DND-41 (cell line): Measurements from ENCODE around the gene CLDN19.

ENCODE experiments used
- ATAC-seq: fragments of 200-7000 bp; cut with Tn5 transposase; 3 replicates; pipeline ENCODE4 v1.9.1; 2021; ENCODE audit warnings: low read depth; ENCODE audit not compliant: insufficient read depth
- DNase-seq: peaks from one replicate; pipeline ENCODE4 v3.0.0-alpha.2; 2020
- H2AFZ ChIP-seq: 2 replicates; pipeline ENCODE4 v1.6.0; 2012; ENCODE audit warnings: low read depth, low read length
- H3K27ac ChIP-seq: 2 replicates; pipeline ENCODE4 v1.5.1; 2012; ENCODE audit warnings: low read length, inconsistent platforms
- H3K27me3 ChIP-seq: fragments of 200-600 bp; sonication (generic); 2 replicates; pipeline ENCODE4 v1.6.0; 2012; ENCODE audit warnings: low read length, mild to moderate bottlenecking, inconsistent platforms; ENCODE audit not compliant: insufficient read depth, poor library complexity
- H3K36me3 ChIP-seq: 2 replicates; pipeline ENCODE4 v1.5.1; 2012; ENCODE audit warnings: low read length, inconsistent platforms; ENCODE audit not compliant: insufficient read depth
- H3K4me1 ChIP-seq: 2 replicates; pipeline ENCODE4 v1.5.1; 2012; ENCODE audit warnings: mild to moderate bottlenecking, low read length; ENCODE audit not compliant: insufficient read depth
- H3K4me2 ChIP-seq: 2 replicates; pipeline ENCODE4 v1.6.0; 2012; ENCODE audit warnings: mild to moderate bottlenecking, moderate library complexity, low read length, inconsistent platforms; ENCODE audit not compliant: insufficient read depth
- H3K4me3 ChIP-seq, 2 experiments: fragments of 200-600 bp in 1 of 2; shearing (Covaris generic) in 1 of 2; 2 replicates each; pipeline ENCODE4 v1.5.1; 2012 to 2016; ENCODE audit warnings: inconsistent platforms in 2 of 2, low read length in 2 of 2, mild to moderate bottlenecking in 2 of 2, low read depth in 1 of 2, moderate library complexity in 1 of 2
- H3K79me2 ChIP-seq: 2 replicates; pipeline ENCODE4 v1.6.0; 2012; ENCODE audit warnings: low read length, inconsistent platforms; ENCODE audit not compliant: insufficient read depth
- H3K9ac ChIP-seq: 2 replicates; pipeline ENCODE4 v1.6.0; 2012; ENCODE audit warnings: low read depth, mild to moderate bottlenecking, inconsistent platforms, low read length, moderate library complexity
- H3K9me3 ChIP-seq: 2 replicates; pipeline ENCODE4 v1.5.1; 2012; ENCODE audit warnings: low read length, moderate library complexity, mild to moderate bottlenecking, inconsistent platforms; ENCODE audit not compliant: insufficient read depth, severe bottlenecking
- H4K20me1 ChIP-seq: 2 replicates; pipeline ENCODE4 v1.6.0; 2012; ENCODE audit warnings: low read length; ENCODE audit not compliant: insufficient read depth
- EZH2 ChIP-seq: IDR thresholded peaks from 3 replicates; pipeline ENCODE4 v1.6.1; 2012; ENCODE audit warnings: borderline replicate concordance, low read depth, mild to moderate bottlenecking, moderate library complexity, low read length, inconsistent platforms; ENCODE audit not compliant: severe bottlenecking
- TF ChIP-seq, protein P1 (sequence below): IDR thresholded peaks from 2 replicates; pipeline ENCODE4 v1.5.1; 2012; ENCODE audit warnings: borderline replicate concordance, low read length, moderate library complexity, mild to moderate bottlenecking; ENCODE audit not compliant: poor library complexity, severe bottlenecking; ENCODE audit errors: extremely low read depth

The CLDN19 gene

GRCh38 chr1:42698081-42698813, 41.8 kb downstream of the CLDN19 start:
- H3K27ac ChIP-seq, result no peak overlapping the region
- H3K9me3 ChIP-seq, result no peaks in the 10 kb centered on the region
- H3K9ac ChIP-seq, result no peak overlapping the region
- no peaks in the 10 kb centered on the region for H3K27me3 ChIP-seq
- peaks cover 99% of the 10 kb centered on the region for H3K36me3 ChIP-seq
- H3K4me2 ChIP-seq, result no peak overlapping the region
- H3K4me1 ChIP-seq, result no peaks in the 10 kb centered on the region
- DNase-seq (no peak), ATAC-seq (no peak)
- peaks cover 89% of the 10 kb centered on the region for H3K79me2 ChIP-seq
- TF ChIP-seq EZH2, result no peak
- TF ChIP-seq, protein P1, sequence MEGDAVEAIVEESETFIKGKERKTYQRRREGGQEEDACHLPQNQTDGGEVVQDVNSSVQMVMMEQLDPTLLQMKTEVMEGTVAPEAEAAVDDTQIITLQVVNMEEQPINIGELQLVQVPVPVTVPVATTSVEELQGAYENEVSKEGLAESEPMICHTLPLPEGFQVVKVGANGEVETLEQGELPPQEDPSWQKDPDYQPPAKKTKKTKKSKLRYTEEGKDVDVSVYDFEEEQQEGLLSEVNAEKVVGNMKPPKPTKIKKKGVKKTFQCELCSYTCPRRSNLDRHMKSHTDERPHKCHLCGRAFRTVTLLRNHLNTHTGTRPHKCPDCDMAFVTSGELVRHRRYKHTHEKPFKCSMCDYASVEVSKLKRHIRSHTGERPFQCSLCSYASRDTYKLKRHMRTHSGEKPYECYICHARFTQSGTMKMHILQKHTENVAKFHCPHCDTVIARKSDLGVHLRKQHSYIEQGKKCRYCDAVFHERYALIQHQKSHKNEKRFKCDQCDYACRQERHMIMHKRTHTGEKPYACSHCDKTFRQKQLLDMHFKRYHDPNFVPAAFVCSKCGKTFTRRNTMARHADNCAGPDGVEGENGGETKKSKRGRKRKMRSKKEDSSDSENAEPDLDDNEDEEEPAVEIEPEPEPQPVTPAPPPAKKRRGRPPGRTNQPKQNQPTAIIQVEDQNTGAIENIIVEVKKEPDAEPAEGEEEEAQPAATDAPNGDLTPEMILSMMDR, result no peak
- H2AFZ ChIP-seq, result no peak overlapping the region
- H4K20me1 ChIP-seq, result peaks cover 78% of the 10 kb centered on the region
- H3K4me3 ChIP-seq, result no peak overlapping the region

DNA sequence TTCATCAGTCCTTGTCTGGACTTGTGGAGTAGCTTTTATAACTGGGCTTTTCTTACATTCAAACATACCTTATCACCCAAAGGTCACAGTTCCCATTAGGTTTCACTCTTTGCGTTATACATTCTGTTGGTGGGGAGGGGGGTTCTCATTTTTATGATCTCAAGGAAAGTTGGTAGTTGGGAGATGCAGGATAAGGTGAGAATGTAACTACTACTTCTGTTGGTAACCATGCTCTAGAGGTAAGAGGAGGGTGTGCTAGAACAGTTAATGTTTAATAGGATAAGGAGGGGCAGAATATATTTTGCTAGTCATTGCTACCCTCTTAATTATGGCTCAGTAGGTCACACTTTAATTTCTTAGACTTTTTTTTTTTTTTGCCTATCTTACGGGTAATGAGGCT, 47.1 kb downstream of the CLDN19 start:
- Histone ChIP-seq H3K36me3 (peaks cover 91% of the 10 kb centered on the region), H3K4me3 (no peak overlapping the region), H2AFZ (no peak overlapping the region), H3K79me2 (peaks cover 99% of the 10 kb centered on the region), H3K4me1 (peaks cover 12% of the 10 kb centered on the region), H3K9me3 (no peaks in the 10 kb centered on the region), H3K9ac (no peak overlapping the region), H3K27me3 (no peaks in the 10 kb centered on the region), H3K27ac (no peak overlapping the region), H4K20me1 (peaks cover 92% of the 10 kb centered on the region), H3K4me2 (0 out of 2 replicates have a peak overlapping the region, but pooled peaks have one; percentile 9)
- DNase-seq (no peak), ATAC-seq (no peak)
- TF ChIP-seq, protein P1, result no peak
- TF ChIP-seq EZH2, result no peak

GRCh38 chr1:42692461-42692860, 47.6 kb downstream of the CLDN19 start:
- DNase-seq (no peak), ATAC-seq (no peak)
- Histone ChIP-seq H2AFZ (no peak overlapping the region), H3K27ac (no peak overlapping the region), H3K27me3 (no peaks in the 10 kb centered on the region), H3K4me3 (no peak overlapping the region), H4K20me1 (peaks cover 94% of the 10 kb centered on the region), H3K36me3 (peaks cover 91% of the 10 kb centered on the region), H3K79me2 (peaks cover 99% of the 10 kb centered on the region), H3K9me3 (no peaks in the 10 kb centered on the region), H3K9ac (no peak overlapping the region), H3K4me2 (0 out of 2 replicates have a peak overlapping the region, but pooled peaks have one; percentile 9), H3K4me1 (peaks cover 17% of the 10 kb centered on the region)
- TF ChIP-seq, protein P1, result no peak
- no peak for TF ChIP-seq EZH2
